Activated T-cell treated with anti-CD3 and anti-CD28 coated beads, Interleukin-2, amount 50 U/mL, for 1 hour (primary cell): Measurements from ENCODE around the gene OR4D11.
"Not testable (repeated sequence)": the region's sequence is repeated elsewhere in the genome, so short reads cannot be mapped to it uniquely, and the experiment has no call there.

Experiments
- DNase-seq: peaks from one replicate; pipeline ENCODE4 v3.0.0-alpha.2; 2020

The OR4D11 gene

DNA sequence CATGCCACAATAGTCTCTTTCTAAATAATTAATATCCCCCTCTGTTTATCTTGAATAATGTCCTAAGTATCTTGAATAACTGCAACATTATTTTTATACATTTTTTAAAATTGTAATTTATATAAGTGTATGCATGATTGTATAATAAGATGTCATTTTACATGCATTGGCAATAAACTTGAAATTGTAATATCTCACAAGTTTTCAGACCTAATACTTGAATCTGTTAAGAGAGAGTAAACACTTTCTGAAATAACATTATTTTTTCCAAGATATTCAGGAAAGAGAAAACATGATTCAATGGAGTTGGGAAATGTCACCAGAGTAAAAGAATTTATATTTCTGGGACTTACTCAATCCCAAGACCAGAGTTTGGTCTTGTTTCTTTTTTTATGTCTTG is at the start of gene OR4D11:
OR4D11 (plus strand) TSS at position 301 of the 400 bp plus-strand sequence; CDS start at position 301, 0 bp downstream.
- DNase-seq, result no peak

DNA sequence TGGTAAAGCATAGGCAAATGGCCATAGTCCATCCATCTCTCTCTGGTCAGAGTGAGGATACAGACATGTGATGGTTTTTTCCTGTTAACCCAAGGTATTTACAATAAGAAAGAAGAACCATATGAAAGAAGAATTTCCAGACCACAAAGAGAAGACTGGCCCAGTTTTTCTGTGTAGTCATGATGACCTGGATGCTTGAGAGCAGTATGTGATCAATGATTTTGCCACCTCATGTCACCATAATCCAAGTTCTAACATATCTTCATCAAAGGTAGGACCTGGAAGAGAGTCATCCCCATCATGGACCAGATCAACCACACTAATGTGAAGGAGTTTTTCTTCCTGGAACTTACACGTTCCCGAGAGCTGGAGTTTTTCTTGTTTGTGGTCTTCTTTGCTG is 46.7 kb upstream of the OR4D11 start, which contains the start of gene OR4D6:
OR4D6 (plus strand) TSS at position 301 of the 400 bp plus-strand sequence; CDS start at position 301, 0 bp downstream.
- DNase-seq, result no peak

DNA sequence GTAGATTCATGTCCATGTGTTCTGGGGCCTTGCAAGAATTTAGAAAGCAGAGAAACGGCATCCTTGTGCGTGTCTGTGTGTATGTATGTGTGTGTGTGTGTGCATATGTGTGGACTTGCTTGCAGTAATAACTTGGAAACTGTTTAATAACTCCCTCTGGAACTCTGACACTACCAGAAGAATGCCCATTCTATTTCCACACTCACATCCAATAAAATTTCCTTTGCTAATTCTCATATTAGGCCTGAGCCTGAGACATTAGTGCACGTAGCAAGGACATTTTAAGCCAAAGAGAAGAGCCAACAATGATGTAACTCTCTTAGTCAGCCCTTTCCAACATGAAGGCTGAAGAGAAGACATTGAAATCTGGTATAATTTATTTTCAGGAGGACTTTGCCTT is 43.5 kb upstream of the OR4D11 start:
- DNase-seq, result no peak

DNA sequence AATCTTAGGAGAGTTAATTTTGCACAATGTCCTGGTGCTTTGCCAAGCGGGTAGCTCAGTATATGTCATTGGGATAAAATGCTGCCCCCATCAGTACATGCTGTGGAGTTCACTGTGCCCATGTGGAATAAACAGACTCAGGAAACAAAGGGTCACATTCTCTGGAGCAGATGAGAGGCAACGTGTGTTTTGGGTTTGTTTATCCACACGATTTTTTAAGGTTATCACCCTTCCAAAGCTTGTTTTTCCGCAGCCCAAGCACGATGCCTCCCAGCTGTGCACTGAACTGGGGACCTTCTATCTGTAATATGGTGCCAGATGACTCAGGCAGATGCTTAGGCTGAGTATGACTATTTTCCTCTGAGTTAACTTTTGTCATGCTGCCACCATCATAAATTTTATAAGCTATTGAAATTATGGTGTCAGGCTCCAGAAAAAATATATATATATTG is 40.2 kb upstream of the OR4D11 start:
- no peak for DNase-seq

DNA sequence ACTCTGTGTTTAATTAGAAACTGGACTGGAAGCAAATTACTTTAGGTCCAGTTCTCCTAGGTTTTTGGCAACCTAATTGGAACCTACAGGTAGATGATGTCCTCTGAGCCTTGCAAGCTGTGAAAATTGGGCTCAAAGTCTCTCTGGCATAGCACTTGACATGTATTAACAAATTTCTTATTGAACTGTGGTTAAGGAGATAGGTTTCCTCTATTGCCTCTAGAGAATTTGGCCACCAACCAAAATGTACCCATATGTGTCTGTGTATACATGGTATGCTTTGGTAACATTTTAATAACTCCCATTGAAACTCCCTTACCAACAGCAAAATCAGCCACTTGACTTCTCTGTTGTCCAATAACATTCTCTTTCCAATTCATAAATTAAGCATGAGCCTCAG is 30.4 kb upstream of the OR4D11 start, which contains the start of gene OR4D10:
OR4D10 (plus strand) TSS at position 301 of the 400 bp plus-strand sequence. CDS start 4,115 bp downstream, outside the sequence.
- no peak for DNase-seq

DNA sequence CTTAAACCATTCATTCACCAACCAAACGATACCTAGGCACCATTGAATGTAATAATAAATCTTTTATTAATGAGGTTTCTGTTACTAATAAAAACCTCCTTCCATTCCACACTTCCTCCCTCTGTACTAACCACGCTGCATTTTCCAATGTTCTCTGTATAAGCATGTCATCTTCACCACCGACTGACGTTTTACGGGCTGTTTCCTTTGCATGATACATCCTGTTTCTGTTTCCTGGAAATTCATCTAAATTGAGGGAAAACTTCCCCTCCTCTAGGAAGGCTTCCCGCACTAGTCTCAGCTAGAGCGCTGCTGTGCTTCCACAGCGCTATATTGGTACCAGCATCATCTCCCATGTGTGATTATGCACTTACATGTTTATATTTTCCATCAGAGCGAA is 28.2 kb upstream of the OR4D11 start:
- no peak for DNase-seq

DNA sequence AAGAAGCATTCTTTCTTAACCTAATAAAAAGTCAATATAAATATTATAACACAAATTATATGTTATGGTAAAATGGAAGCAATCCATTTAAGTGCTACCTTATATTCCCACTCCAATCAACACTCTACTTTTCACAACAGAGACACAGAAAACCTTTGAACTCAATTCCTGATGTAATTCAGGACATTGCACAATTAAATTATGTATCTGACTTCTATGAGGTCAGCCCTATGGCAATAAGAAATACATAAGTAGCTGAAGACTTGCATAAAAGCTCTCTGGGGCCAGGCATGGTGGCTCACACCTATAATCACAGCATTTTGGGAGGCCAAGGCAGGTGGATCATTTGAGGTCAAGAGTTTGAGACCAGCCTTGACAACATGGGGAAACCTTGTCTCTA is 23.5 kb upstream of the OR4D11 start:
- no peak for DNase-seq

DNA sequence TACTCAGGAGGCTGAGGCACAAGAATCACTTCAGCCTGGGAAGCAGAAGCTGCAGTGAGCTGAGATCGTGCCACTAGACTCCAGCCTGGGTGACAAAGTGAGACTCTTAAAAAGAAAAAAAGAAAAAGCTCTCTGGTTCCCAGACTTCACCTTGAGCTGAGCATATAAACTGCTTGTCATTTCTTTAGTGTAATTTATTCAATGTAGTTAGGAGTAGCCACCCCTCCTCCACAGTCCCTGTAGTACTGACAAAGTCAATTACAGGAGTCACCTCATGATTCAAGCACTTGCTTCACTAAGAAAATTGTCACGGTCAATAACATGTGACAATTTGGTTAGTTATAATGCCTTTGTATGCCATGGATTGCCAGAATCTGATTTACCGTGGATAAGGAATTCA is 23.0 kb upstream of the OR4D11 start:
- no peak for DNase-seq

DNA sequence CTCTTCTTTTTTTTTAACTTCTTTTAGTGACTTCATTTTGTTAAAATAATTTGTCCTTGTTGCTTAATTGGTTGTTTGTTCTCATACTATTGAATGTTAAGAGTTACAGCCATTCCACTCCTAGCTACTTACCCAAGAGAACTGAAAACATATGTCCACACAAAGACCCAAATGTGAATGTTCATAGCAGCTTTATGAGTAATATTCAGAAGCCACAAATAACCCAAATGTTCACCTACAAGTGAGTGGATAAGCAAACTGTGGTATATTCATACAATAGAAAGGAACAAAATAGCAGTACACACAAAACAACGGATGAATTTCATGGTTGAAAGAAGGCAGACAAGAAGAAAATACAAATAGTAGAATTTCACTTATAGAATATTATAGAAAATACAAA is 1.4 kb upstream of the OR4D11 start:
- no peak for DNase-seq

DNA sequence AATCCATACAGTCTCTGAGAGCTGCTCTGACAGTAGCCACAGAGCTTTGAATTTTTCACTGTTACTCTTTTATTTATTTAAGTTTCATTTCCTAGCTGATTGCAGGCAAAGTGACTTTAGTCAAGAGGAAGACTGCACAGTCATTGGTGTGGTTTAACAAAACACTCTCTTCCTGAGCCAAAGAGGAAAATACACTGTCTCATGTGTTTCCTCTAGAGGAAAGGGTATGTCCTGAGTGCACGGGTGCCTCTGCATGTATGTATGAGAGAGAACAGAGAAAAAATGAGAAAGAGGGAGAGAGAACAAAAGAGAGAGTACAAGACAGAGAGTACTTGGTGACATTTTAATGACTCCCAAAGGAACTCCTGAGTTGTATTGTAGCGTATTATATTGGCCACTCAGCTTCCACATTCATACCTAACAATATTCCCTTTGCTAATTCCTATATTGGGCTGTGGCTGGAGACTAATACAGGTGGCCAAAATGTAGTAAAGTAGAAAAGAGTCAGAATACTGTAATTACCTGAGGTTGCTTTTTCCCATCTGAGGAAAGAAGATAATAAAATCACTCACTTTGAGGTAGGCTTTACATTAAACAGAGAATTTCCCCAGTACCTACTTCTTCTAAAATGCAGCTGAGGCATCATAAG is 7.7 kb downstream of the OR4D11 start, which contains the start of gene OR4D9:
OR4D9 (plus strand) TSS at position 599 of the 649 bp plus-strand sequence. CDS start 3,374 bp downstream, outside the sequence.
- no peak for DNase-seq

DNA sequence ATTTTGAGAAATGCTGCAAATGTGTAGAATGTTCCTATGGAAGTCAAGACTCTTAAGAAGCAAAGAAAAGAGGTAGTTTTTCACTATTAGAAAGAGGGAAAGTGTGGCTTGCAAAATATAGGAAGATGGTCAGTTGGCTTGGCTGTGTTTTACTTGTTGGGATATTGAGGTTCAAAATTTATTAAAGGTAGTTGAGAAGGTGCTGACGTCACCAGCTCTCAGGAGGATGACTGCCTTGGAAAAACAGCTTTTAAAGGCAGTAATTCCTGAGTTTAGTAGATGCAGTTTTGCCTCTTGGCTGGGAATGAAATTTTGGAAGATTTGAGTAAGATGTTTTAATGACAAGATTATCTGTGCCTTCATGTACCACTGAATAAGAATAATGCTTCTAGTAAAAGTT is 8.3 kb downstream of the OR4D11 start:
- DNase-seq, result no peak

DNA sequence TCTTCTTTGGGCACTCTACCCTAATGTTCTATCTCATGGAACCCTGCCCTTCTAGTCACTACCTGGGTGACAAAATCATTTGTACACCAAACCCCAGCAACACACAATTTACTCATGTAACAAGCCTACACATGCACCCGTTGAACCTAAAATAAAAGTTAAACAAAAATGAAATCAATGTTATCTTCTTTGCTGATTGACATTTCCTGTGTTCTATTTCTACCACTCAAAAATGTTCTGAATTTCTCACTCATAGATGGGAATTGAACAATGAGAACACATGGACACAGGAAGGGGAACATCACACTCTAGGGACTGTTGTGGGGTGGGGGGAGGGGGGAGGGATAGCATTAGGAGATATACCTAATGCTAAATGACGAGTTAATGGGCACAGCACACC is 16.8 kb downstream of the OR4D11 start:
- not testable (repeated sequence) for DNase-seq

DNA sequence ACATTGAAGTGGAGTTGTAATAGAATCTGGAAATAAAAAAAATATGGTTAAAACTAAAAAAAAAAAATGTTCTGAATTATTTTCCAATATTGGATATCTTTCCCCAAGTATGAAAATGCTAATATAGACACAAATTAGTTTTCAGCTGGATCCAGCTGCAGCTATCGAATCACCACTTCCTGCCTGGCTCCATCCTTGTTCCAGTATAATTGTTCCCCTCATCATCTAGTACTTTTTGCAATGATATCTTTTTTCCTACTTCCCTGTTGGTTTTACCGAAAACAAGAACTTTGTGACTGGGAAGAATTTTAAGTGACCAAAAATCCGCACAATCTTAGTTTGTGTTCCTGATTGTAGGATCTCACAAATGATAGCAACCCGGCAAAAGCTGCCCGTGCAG is 17.4 kb downstream of the OR4D11 start:
- no peak for DNase-seq

DNA sequence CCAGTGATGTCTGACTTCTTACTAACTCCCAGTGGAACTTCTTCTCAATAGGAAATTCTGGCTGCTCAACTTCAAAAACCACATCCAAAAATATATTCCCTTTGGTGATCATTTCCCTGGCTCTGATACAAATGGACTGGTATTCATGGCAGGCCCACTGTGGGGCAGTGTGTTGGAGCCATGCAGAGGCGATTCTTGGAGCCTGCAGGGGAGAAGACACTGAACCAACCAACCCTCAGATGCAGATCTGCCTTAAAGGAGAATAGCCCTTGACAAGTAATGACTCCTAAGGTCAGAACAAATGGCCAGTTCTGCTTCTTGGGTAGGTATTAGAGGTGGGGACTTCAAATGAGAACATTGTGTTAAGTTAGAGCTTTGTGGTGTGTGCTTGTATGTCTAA is 20.2 kb downstream of the OR4D11 start:
- DNase-seq, result no peak

DNA sequence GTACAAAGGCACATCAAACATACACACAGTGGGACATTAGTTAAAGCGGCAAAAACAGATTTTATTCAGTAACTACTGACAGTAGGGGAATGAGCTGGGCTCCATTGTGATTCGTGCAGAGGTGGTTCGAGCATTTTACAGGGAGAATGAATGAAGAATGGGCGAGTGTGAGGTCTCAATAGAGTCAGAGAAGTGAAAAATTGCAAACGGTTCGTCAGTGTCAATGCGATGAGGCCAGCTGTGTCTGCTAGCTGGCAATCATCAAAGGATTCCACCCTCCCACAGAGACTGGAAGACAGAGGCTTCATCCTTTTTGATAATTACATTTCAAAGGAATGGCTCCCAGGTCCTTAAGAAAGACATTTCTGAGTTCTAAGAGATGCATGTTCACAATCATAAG is 25.3 kb downstream of the OR4D11 start:
- DNase-seq, result no peak

DNA sequence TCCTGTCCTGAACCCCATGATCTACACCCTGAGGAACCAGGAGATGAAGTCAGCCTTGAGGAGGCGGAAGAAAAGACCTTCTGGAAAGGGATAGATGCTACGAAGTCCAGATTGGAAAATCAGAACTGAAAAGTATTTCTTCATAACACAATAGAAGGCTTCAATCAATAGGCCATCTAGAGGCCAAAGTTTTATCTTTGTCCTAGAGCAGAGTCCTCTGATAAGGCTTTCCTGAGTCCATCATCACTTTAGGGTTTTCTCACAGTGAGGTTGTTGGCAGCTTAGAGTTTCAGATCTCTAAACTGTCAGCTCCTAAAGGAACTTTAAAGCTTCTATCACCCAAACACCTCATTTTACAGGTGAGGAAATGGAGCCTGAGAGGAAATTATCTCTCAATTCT is 29.2 kb downstream of the OR4D11 start:
- DNase-seq, result no peak

DNA sequence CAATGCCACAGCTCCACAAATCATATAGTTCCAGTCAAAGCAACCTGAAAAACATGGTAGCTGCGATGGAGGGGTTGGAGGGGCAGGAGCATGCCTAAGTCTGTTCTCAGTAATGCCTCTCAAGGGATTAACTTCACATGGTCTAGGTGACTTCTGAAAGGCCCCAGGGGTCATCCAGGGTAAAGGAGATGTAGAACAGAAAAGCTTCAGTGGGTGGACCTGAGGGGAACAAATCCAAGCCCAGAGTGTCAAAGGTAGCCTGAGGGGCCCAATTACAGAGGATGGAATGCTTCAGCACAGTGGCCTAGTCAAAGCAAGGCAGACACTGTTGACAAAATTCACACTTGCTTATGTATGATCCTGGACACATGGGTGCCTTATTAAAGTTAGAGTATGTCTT is 31.3 kb downstream of the OR4D11 start:
- DNase-seq, result no peak

DNA sequence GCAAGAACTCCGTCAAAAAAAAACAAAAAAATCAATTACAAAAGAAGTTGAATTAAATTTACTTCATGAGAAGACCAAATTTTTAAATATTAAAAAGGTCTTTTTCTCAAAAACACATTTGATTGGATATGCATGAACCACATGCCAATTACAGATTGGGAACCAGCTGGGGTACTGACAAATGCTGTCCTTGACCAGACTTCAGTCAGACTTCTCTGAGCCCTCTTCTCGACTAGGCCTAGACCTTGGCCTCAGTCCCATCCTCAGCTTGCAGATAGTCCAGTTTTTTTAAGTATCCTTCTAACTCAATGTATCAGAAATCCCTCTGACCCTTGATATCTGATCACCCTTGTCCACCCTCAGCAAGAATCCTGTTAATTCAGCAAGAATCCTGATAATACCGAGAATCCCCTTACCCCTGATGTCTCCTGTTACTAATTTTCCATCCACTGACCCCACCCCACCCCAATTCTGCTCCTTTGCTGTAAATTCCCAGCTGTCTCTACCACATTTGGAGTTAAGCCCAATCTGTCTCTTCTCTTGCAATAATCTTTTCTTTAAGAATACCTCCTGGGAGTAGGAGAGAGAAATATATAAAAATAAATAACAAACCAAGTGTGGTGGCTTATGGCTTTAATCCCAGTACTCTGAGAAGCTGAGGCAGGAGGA is 38.9 kb downstream of the OR4D11 start:
- DNase-seq, result no peak

DNA sequence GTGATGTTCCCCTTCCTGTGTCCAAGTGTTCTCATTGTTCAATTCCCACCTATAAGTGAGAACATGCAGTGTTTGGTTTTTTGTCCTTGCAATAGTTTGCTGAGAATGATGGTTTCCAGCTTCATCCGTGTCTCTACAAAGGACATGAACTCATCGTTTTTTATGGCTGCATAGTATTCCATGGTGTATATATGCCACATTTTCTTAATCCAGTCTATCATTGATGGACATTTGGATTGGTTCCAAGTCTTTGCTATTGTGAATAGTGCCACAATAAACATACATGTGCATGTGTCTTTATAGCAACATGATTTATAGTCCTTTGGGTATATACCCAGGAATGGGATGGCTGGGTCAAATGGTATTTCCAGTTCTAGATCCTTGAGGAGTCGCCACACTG is 40.3 kb downstream of the OR4D11 start:
- DNase-seq, result not testable (repeated sequence)

DNA sequence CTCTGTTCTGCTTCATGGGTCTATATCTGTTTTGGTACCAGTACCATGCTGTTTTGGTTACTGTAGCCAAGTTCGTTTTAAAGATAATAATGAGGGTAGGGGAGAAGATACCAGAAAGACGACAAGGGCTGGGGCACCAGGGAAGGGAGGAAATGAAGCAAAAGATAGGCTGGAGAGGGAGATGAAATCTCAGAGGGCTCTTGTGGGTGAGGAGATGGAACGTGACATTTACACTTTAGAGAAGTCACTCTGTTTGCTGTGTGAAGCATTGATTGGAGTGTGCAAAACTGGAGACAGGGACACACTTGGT is 41.4 kb downstream of the OR4D11 start:
- no peak for DNase-seq

DNA sequence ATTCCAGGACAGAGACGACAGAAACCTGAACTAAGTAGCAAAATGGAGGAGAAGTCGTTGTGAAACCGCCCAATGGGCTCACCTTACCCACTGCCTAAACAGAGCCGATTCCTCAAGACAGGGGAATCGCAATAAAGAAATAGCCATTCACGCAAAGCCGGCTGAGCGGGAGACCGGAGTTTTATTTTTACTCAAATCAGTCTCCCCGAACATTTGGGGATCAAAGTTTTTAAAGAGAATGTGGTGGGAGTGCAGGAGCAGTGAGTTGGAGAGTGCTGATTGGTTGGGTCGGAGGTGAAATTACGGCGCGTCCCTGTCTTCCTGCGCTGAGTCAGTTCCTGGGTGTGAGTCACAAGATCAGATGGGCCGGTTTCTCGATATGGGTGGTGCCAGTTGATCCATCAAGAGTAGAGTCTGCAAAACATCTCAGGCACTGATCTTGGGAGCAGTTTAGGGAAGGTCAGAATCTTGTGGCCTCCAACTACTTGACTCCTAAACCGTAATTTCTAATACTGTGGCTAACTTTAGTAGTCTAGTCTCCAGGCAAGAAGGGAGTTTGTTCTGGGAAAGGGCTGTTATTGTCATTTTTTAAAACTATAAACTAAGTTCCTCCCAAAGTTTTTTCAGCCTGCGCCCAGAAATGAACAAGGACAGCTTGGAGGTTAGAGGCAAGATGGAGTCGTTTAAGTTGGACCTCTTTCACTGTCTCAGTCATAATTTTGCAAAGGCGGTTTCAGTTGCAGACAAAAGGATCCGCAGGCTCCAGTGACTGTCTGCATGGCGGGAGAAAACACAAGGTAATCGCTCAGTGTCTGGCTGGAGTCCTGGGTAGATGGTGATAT is 42.0 kb downstream of the OR4D11 start:
- no peak for DNase-seq

DNA sequence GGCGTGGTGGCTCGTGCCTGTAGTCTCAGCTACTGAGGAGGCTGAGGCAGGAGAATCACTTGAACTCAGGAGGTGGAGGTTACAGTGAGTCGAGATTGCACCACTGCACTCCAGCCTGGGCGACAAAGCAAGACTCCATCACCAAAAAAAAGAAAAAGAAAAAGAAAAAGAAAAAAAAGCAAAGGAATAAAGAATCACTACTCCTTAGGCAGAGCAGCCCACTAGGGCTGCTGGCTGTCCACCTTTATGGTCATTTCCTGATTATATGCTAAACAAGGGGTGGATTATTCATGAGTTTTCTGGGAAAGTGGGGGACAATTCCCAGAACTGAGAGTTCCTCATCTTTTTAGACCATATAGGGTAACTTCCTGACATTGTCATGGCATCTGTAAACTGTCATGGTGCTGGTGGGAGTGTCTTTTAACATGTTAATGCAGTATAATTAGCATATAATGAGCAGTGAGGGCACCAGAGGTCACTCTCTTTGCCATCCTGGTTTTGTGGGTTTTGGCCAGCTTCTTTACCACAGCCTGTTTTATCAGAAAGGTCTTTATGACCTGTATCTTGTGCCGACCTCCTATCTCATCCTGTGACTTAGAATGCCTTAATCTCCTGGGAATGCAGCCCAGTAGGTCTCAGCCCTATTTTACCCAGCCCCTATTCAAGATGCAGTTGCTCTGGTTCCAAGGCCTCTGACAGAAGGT is 44.4 kb downstream of the OR4D11 start:
- DNase-seq, result not testable (repeated sequence)

DNA sequence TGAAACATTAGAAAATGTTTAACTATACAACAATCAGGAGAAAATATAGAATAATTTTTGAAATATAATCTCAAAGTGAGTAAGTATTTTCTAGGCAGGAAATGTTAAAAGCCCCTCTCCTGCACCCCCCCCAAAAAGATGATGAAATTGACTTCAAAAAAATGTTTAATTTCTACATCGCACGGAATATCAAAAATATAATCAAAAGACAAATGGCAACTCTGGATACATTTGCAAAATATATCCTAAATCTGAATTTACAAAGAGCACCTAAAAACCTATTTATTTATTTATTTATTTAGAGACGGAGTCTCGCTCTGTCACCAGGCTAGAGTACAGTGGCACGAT is 44.9 kb downstream of the OR4D11 start:
- DNase-seq, result no peak
